Esophagus squamous epithelium (tissue), 4 donors: ENCODE data around the gene KCNQ4.

Experiments used
- POLR2A ChIP-seq, 4 donors: fragments of 450-650 bp; IDR thresholded peaks; one replicate each; pipeline ENCODE4 v1.6.1; 2017; ENCODE audit warnings: antibody characterized with exemption in 4 of 4, mild to moderate bottlenecking in 4 of 4, moderate library complexity in 3 of 4
- TF ChIP-seq, protein P1 (sequence below), 6 experiments: fragments of 450-650 bp in 4 of 6; fragments of 200-600 bp in 2 of 6; sonication (generic) in 2 of 6; IDR thresholded peaks; one replicate each; pipeline ENCODE4 v1.5.1; 2016 to 2019; ENCODE audit warnings: antibody characterized with exemption in 6 of 6, mild to moderate bottlenecking in 4 of 6, moderate library complexity in 4 of 6

GRCh38 chr1:40838045-40838979 lies 54.7 kb downstream of the KCNQ4 start:
- no peak for TF ChIP-seq POLR2A (IDR thresholded peaks at IDR 0.05)
- TF ChIP-seq, protein P1, sequence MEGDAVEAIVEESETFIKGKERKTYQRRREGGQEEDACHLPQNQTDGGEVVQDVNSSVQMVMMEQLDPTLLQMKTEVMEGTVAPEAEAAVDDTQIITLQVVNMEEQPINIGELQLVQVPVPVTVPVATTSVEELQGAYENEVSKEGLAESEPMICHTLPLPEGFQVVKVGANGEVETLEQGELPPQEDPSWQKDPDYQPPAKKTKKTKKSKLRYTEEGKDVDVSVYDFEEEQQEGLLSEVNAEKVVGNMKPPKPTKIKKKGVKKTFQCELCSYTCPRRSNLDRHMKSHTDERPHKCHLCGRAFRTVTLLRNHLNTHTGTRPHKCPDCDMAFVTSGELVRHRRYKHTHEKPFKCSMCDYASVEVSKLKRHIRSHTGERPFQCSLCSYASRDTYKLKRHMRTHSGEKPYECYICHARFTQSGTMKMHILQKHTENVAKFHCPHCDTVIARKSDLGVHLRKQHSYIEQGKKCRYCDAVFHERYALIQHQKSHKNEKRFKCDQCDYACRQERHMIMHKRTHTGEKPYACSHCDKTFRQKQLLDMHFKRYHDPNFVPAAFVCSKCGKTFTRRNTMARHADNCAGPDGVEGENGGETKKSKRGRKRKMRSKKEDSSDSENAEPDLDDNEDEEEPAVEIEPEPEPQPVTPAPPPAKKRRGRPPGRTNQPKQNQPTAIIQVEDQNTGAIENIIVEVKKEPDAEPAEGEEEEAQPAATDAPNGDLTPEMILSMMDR (IDR thresholded peaks at IDR 0.05): no peak
